Posterior cingulate gyrus (tissue), 11 donors: Measurements from ENCODE around the gene ZNF689.
"Not testable (repeated sequence)": the region's sequence is repeated elsewhere in the genome, so short reads cannot be mapped to it uniquely, and the experiment has no call there.

Experiments
- DNase-seq, 10 donors: peaks; one replicate each; pipeline versions ENCODE4 v3.0.0 to v3.0.0-alpha.2; 2020 to 2021; ENCODE audit warnings: mixed read lengths in 3 of 10
- intact Hi-C: fragments of 100-400 bp; cut with DNase I; formaldehyde crosslinking; loops from one replicate; pipeline ENCODE4 v1.15.1; 2023

Gene ZNF689

DNA sequence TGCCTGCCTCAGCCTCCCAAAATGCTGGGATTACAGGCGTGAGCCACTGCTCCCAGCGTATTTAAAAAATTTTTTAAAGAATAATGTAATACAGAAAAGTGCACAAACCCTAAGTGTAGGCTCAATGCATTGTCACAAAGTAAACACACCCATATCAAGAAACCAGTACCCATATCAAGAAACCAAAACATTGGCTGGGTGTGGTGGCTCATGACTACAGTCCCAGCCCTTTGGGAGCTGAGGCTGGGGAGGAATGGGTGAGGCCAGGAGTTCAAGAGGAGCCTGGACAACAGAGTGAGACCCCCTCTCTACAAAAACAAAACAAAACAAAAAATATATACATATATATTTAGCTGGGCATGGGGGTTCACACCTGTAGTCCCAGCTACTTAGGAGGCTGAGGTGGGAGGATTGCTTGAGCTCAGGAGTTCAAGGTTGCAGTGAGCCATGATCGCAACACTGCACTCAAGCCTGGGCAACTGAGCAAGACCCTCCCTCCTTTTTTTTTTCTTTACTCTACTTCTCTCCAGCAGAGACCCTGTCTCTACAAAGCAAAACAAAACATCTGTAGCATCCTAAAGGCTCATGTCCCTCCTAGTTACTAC lies 31.3 kb upstream of the ZNF689 start:
- intact Hi-C loops, result no loop called here

DNA sequence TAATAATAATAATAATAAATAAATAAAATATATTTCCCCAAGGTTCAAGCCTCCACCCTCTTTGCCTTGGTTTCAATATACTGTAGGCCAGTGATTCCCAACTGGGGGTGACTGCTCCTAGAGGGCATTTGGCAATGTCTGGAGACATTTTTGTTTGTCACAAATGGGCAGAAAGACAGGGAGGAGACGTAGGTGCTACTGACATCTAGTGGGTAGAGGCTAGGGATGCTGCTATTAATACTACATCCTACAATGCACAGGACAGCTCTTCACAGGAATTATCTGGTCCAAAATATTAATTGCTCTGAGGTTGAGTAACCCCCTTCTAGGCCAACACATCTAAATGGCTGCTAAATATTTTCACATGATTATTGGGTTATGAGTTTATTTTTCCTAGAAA lies 27.8 kb upstream of the ZNF689 start:
- intact Hi-C loops, result no loop called here
- DNase-seq, result peak in 1 of 10 donors; percentile 3

More for the DNA sequence above, 31.3 kb upstream of the ZNF689 start:
- DNase-seq, result peak in 1 of 10 donors; percentile 28

- DNase-seq, result peak in 1 of 10 donors; percentile 24
- intact Hi-C loops, result not testable (repeated sequence)
Measured at GRCh38 chr16:30637139-30637538, 26.9 kb upstream of the ZNF689 start.

- no peak for DNase-seq
- intact Hi-C loops, result no loop called here
Measured at GRCh38 chr16:30636599-30636998, 26.4 kb upstream of the ZNF689 start.

DNA sequence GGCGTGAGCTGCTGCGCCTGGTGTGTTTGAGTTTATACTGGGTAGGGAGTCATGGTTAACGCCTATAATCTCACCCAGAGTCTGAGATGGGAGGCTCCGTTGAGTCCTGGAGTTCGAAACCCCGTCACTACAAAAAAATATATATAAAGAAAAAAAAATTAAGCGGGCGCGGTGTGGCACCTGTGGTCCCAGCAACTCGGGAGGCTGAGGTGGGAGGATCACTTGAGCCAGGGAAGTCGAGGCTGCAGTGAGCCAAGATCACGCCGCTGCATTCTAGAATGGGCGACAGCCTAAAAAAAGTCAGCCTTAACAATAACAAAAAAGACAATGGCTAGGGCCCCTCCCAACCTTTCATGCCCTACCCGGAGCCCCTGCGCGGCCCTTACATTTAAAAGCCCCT lies 23.3 kb upstream of the ZNF689 start:
- intact Hi-C loops, result no loop called here
- peak in 1 of 10 donors; percentile 54 for DNase-seq

- intact Hi-C loops, result not testable (repeated sequence)
- peak in 2 of 10 donors; percentile 14 to 24 for DNase-seq
Measured at GRCh38 chr16:30632454-30632853, 22.3 kb upstream of the ZNF689 start.

DNA sequence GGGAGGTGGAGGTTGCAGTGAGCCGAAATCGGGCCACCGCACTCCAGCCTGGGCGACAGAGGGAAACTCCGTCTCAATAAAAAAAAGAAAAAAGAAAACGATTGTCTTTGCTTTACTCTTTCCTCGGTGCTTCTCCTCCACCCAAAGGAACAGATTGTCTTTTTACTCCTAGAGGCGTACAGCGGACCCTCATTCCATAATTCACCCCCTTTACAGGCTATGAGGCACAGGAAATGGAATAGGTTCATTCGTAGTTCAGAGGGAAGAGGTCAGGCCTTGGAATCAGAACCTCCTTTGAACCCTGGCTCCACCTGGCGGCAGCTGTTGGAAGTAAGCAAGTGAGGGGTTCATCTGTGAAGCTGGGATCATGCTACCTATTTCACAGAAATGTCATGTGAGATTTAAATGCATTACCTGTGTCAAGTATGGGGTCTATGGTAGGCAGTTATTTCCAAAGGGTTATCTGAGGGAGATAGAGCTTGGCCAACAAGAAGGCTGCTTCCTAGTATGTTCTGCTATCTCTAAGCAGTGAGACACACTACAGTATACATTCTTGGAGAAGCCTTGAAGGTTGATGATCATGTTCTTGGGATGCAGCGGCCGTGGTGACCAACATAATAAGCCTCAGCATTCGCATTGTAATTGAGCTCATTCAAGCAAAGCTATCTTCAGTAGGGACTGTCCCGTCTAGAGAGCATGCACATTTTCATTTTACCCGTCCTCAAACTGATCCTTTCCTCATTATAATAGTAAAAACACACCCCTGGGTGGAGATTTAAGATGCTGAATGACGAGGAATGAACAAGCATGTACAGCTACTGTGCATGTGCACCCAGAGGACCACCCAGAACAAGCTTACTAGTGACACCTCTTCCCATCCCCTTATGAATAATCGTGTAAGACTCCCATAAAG lies 18.7 kb upstream of the ZNF689 start:
- intact Hi-C loops, result loop anchor here (5.0 kb wide), 1 partner anchor 42 kb away; the partner anchor contains the start of gene ZNF785
- peak; percentile 67 to 97 (median 91) for DNase-seq

DNA sequence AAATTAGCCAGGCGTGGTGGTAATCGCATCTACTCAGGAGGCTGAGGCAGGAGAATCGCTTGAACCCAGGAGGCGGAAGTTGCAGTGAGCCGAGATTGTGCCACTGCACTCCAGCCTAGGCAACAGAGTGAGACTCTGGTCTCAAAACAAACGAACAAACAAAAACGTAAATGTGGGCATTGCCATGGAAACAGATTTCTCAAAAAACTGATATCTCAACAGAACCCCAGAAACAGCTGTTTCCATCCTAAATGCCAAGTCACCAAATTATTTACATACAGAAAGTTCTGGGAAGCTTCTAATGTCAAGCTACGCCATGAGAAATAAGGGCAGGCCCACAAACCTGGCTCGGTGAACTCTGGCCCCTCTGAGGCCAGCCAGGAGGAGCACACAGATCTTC lies 16.0 kb upstream of the ZNF689 start:
- DNase-seq, result no peak
- intact Hi-C loops, result loop anchor here (5.0 kb wide), 1 partner anchor 39 kb away; the partner anchor contains the start of gene ZNF785

GRCh38 chr16:30623536-30624283 lies 13.5 kb upstream of the ZNF689 start:
- no peak for DNase-seq
- intact Hi-C loops, result no loop called here

DNA sequence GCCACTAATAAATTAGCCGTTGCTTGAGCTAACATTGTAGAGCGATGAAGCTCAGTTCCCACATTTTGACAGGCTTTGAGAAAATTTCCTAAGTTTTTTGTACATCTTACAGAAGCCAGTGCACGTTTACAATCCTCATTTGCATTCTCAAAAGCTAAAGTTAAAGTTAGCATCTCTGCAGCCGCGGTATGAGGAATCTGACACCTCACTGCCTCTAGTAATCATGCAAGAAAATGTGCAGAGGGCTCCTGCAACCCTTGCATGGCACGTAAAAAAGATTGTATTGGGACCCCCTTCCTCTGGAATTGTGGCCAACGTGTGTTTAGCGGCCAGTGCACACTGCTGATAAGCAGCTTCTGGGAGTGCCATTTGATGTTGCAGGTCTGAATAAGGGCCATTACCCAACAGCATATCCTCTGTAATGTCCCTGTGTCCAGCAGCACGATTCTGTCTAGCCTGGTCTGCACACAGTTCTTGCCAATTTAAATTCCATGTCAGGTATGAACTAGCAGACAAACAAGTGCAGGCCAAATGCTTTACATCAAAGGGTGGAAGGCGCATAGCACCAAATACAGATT lies 12.4 kb upstream of the ZNF689 start:
- peak in 1 of 10 donors; percentile 13 for DNase-seq
- intact Hi-C loops, result no loop called here

GRCh38 chr16:30621765-30622164 lies 11.6 kb upstream of the ZNF689 start:
- DNase-seq, result no peak
- intact Hi-C loops, result no loop called here

DNA sequence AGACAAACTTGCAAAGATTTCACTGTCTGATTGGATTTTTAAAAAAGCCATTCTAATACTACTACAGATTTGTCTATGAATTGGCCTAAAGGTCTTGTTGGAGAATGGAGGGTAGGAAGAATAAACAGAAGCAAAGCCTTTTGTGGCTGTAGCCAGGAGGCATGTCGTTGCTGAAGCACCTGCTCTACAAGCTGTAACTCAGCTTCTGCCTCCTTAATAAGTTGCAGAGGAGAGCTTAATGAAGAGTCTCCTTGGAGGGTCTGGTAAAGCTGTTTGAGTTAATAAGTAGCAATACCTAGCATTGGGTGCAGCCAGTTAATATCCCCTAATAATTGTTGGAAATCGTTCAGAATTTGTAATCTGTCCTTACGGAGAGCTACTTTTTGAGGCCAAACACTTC lies 10.0 kb upstream of the ZNF689 start:
- intact Hi-C loops, result no loop called here

GRCh38 chr16:30619638-30620037 lies 9.4 kb upstream of the ZNF689 start:
- intact Hi-C loops, result no loop called here
- no peak for DNase-seq

More for the DNA sequence above, 10.0 kb upstream of the ZNF689 start:
- DNase-seq, result no peak

- intact Hi-C loops, result no loop called here
- peak in 2 of 10 donors; percentile 15 to 82 for DNase-seq
Measured at GRCh38 chr16:30619202-30619601, 9.0 kb upstream of the ZNF689 start.

DNA sequence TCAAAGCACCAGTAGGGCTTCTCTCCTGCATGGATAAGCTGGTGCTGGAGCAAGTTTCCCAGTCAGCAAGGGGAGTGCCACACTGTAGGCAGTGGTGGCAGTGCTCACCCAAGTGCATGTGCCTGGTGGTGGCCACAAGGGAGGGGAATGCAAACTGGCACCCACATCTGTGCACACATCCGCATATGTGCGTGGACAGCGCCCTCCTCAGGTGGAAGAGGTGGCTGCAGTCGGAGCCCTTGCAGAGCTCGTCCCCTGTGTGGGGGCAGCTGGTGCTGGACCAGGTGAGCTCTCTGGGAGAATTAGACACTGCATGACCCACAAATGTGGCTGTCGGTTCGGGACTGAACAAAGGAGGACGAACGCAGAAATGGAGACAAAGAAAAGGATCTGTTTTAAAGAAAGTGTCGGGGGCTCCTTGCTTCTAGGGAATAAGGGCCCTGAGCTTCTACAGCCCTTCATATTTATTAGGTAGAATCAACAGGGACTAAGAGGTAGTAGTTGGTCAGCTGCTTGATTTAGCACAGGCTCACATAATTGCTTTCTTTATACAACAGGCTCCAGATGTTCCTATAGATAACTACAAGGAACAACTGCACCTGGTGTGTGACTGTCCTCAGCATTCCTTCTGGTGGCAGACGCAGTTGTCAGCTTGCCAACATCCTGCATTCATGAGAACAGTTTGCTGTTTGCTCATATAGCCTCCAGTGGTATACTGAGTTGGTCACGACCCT lies 5.3 kb upstream of the ZNF689 start:
- DNase-seq, result peak in 7 of 10 donors; percentile 41 to 92 (median 55)
- intact Hi-C loops, result no loop called here

- intact Hi-C loops, result no loop called here
Measured at GRCh38 chr16:30609002-30609925, 925 bp downstream of the ZNF689 start.

GRCh38 chr16:30606004-30606403 lies 4.2 kb downstream of the ZNF689 start:
- DNase-seq, result no peak
- intact Hi-C loops, result no loop called here

More at GRCh38 chr16:30609002-30609925, 925 bp downstream of the ZNF689 start:
- DNase-seq, result peak; percentile 29 to 92 (median 46)

DNA sequence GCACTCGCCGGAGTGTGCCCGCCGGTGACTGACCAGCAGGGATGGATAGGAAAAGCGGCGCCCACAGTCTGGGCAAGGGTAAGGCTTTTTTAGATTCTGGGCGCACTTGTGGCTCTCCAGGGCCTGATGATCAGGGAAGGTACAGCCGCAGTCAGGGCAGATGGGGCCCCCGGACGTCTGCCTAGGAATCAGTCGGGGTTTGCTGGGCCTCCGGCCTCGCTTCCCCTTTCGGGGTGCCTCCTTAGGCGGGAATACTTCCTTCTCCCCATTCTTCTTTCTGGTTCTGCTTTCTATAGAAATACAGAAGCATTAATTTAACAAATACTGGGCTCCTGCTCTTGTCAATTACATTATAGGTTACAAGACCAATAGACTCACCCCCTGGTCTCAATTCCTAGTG lies 5.0 kb downstream of the ZNF689 start:
- intact Hi-C loops, result no loop called here
- peak in 1 of 10 donors; percentile 64 for DNase-seq
